Smooth muscle cell (in vitro differentiated cells): Measurements from ENCODE around the gene MICAL2. TPM values are rescaled to one million over a fixed set of nuclear protein-coding genes. Genes with fewer than 3 reads are reported as not detected.

Experiments used
- DNase-seq: peaks from one replicate; lab custom pipeline; 2025; ENCODE audit not compliant: unreplicated experiment; lab: John Stamatoyannopoulos, UW
- H2AFZ ChIP-seq: fragments of 200-600 bp; sonication (generic); 2 replicates; pipeline ENCODE4 v1.6.0; 2016; ENCODE audit warnings: antibody characterized with exemption, low read depth, mild to moderate bottlenecking
- H3F3A ChIP-seq: fragments of 200-600 bp; sonication (generic); 2 replicates; pipeline ENCODE4 v1.6.0; 2017; ENCODE audit warnings: antibody characterized with exemption, low read depth
- H3K27ac ChIP-seq: fragments of 200-600 bp; sonication (generic); 2 replicates; pipeline ENCODE4 v1.5.1; 2016; ENCODE audit warnings: low read depth, mild to moderate bottlenecking
- H3K27me3 ChIP-seq: fragments of 200-600 bp; sonication (generic); 2 replicates; pipeline ENCODE4 v1.6.1; 2016; ENCODE audit warnings: low read depth, mild to moderate bottlenecking
- H3K36me3 ChIP-seq: fragments of 200-600 bp; sonication (generic); 2 replicates; pipeline ENCODE4 v1.5.1; 2016; ENCODE audit warnings: low read depth
- H3K4me1 ChIP-seq: fragments of 200-600 bp; sonication (generic); 2 replicates; pipeline ENCODE4 v1.5.1; 2016; ENCODE audit warnings: low read depth
- H3K4me2 ChIP-seq: fragments of 200-600 bp; sonication (generic); 2 replicates; pipeline ENCODE4 v1.6.0; 2016; ENCODE audit warnings: mild to moderate bottlenecking
- H3K4me3 ChIP-seq: fragments of 200-600 bp; sonication (generic); 2 replicates; pipeline ENCODE4 v1.5.1; 2016; ENCODE audit warnings: mild to moderate bottlenecking
- H3K79me2 ChIP-seq: fragments of 200-600 bp; sonication (generic); 2 replicates; pipeline ENCODE4 v1.6.0; 2016; ENCODE audit warnings: low read depth, mild to moderate bottlenecking
- H3K9ac ChIP-seq: fragments of 200-600 bp; sonication (generic); 2 replicates; pipeline ENCODE4 v1.6.0; 2016; ENCODE audit warnings: low read depth
- H3K9me3 ChIP-seq: fragments of 200-600 bp; sonication (generic); replicated peaks from 2 replicates; pipeline ENCODE4 v1.5.1; 2016; ENCODE audit warnings: low read depth
- H4K20me1 ChIP-seq: fragments of 200-600 bp; sonication (generic); 2 replicates; pipeline ENCODE4 v1.6.0; 2016; ENCODE audit warnings: low read depth
- CTCF ChIP-seq: fragments of 200-600 bp; sonication (generic); IDR thresholded peaks from 2 replicates; pipeline ENCODE4 v1.5.1; 2017; ENCODE audit warnings: borderline replicate concordance, mild to moderate bottlenecking, antibody characterized with exemption; ENCODE audit not compliant: insufficient read depth, poor library complexity, severe bottlenecking
- WGBS: methylation state at CpG from one replicate; pipeline ENCODE4 v1.1.7; 2016; ENCODE audit warnings: low lambda C conversion rate; 5-methylcytosine and 5-hydroxymethylcytosine counted together
- polyA plus RNA-seq: library from polyadenylated mRNA; unstranded; fragments of >200 nt; fragmentation: Nextera tagmentation; extraction: Ambion mirVana; gene quantifications from 2 replicates; pipeline ENCODE4 v1.2.1, GENCODE V29; 2016
- total RNA-seq: library from RNA; depleted of rRNA; stranded (reverse); fragments of >200 nt; gene quantifications from 2 replicates; pipeline ENCODE4 v1.2.3, GENCODE V29; 2014

MICAL2 gene
- total and polyA plus RNA-seq, 2 experiments from 2014 or later = 161 to 287 TPM

- 54% methylated on average over 9 of the region's 9 CpGs for WGBS
- no peak for DNase-seq
- no peaks in the 10 kb centered on the region for H3K27me3 ChIP-seq
- TF ChIP-seq CTCF = no peak
- H3K9ac ChIP-seq = peak overlapping the region; percentile 24
- no peak overlapping the region for H2AFZ ChIP-seq
- no peak overlapping the region for H3K4me3 ChIP-seq
- H3F3A ChIP-seq = peaks cover 58% of the 10 kb centered on the region
- no peaks in the 10 kb centered on the region for H3K36me3 ChIP-seq
- H3K27ac ChIP-seq = peak overlapping the region; percentile 94
- peak overlapping the region; percentile 64 for H3K4me2 ChIP-seq
- peaks cover 28% of the 10 kb centered on the region for H4K20me1 ChIP-seq
- H3K4me1 ChIP-seq = peaks cover 42% of the 10 kb centered on the region
- H3K79me2 ChIP-seq = peaks cover 93% of the 10 kb centered on the region
- no peaks in the 10 kb centered on the region for H3K9me3 ChIP-seq
Measured at GRCh38 chr11:12120031-12121008, 9.9 kb downstream of the MICAL2 start.

- no peak for DNase-seq
- H3F3A ChIP-seq = peaks cover 58% of the 10 kb centered on the region
- H3K4me1 ChIP-seq = peaks cover 42% of the 10 kb centered on the region
- H3K36me3 ChIP-seq = no peaks in the 10 kb centered on the region
- 73% methylated on average over 5 of the region's 5 CpGs for WGBS
- no peak for TF ChIP-seq CTCF
- no peak overlapping the region for H3K4me3 ChIP-seq
- H4K20me1 ChIP-seq = peaks cover 28% of the 10 kb centered on the region
- no peaks in the 10 kb centered on the region for H3K27me3 ChIP-seq
- peaks cover 86% of the 10 kb centered on the region for H3K79me2 ChIP-seq
- peak overlapping the region; percentile 94 for H3K27ac ChIP-seq
- no peaks in the 10 kb centered on the region for H3K9me3 ChIP-seq
- no peak overlapping the region for H3K4me2 ChIP-seq
- H3K9ac ChIP-seq = no peak overlapping the region
- no peak overlapping the region for H2AFZ ChIP-seq
Measured at GRCh38 chr11:12121011-12121410, 10.6 kb downstream of the MICAL2 start.

GRCh38 chr11:12121517-12121916, 11.1 kb downstream of the MICAL2 start:
- no peak for TF ChIP-seq CTCF
- Histone ChIP-seq H3K9ac (no peak overlapping the region), H3K27ac (peak overlapping the region; percentile 94), H3K79me2 (peaks cover 81% of the 10 kb centered on the region), H3K4me2 (no peak overlapping the region), H3F3A (peaks cover 57% of the 10 kb centered on the region), H3K27me3 (no peaks in the 10 kb centered on the region), H2AFZ (no peak overlapping the region), H3K4me1 (peaks cover 42% of the 10 kb centered on the region), H4K20me1 (peaks cover 28% of the 10 kb centered on the region), H3K4me3 (no peak overlapping the region), H3K36me3 (no peaks in the 10 kb centered on the region), H3K9me3 (no peaks in the 10 kb centered on the region)
- DNase-seq = no peak
- WGBS = 94% methylated on average over 5 of the region's 5 CpGs

GRCh38 chr11:12122083-12122482, 11.7 kb downstream of the MICAL2 start:
- Histone ChIP-seq H2AFZ (no peak overlapping the region), H4K20me1 (peaks cover 25% of the 10 kb centered on the region), H3K36me3 (no peaks in the 10 kb centered on the region), H3K79me2 (peaks cover 76% of the 10 kb centered on the region), H3K27ac (peak overlapping the region; percentile 94), H3F3A (peaks cover 53% of the 10 kb centered on the region), H3K27me3 (no peaks in the 10 kb centered on the region), H3K4me1 (peaks cover 42% of the 10 kb centered on the region), H3K9ac (no peak overlapping the region), H3K9me3 (no peaks in the 10 kb centered on the region), H3K4me2 (no peak overlapping the region), H3K4me3 (no peak overlapping the region)
- peak; percentile 41 for TF ChIP-seq CTCF
- no peak for DNase-seq
- 89% methylated on average over 6 of the region's 6 CpGs for WGBS
